A549 (cell line): ENCODE results near the gene BMP4.

Source experiments
- CEBPB ChIP-seq, 2 experiments: fragments of >200 bp in 1 of 2; sonication (Bioruptor Twin) in 1 of 2; formaldehyde crosslinking in 1 of 2; IDR thresholded peaks; 2 replicates each; pipeline ENCODE4 v1.6.1; 2012 to 2016
- CTCF ChIP-seq: fragments of >200 bp; sonication (Bioruptor Twin); formaldehyde crosslinking; IDR thresholded peaks from 3 replicates; pipeline ENCODE4 v1.5.1; 2016
- MAX ChIP-seq: IDR thresholded peaks from 2 replicates; pipeline ENCODE4 v1.6.1; 2012
- POLR2A ChIP-seq: IDR thresholded peaks from 2 replicates; pipeline ENCODE4 v1.6.1; 2012; ENCODE audit warnings: mild to moderate bottlenecking, low read length
- RAD21 ChIP-seq, 2 experiments: fragments of >200 bp in 1 of 2; sonication (Bioruptor Twin) in 1 of 2; formaldehyde crosslinking in 1 of 2; IDR thresholded peaks in 1 of 2; conservative IDR thresholded peaks in 1 of 2; 2 replicates in 1 of 2; 3 replicates in 1 of 2; pipeline ENCODE4 v1.6.1; 2012 to 2018; ENCODE audit warnings: inconsistent platforms in 1 of 2
- RNF2 ChIP-seq: fragments of 200-600 bp; sonication (generic); IDR thresholded peaks from 2 replicates; pipeline ENCODE4 v1.6.1; 2016; ENCODE audit warnings: low read depth, mild to moderate bottlenecking, antibody characterized with exemption, moderate library complexity, borderline replicate concordance
- ZFP36 ChIP-seq: fragments of 450-650 bp; IDR thresholded peaks from 2 replicates; pipeline ENCODE4 v1.6.1; 2014; ENCODE audit warnings: borderline replicate concordance; ENCODE audit not compliant: partially characterized antibody

- no peak for TF ChIP-seq CTCF
- no peak for TF ChIP-seq CEBPB (IDR thresholded peaks at IDR 0.05)
- no peak for TF ChIP-seq MAX
- no peak for TF ChIP-seq ZFP36
- TF ChIP-seq RAD21 (conservative IDR thresholded peaks at IDR 0.05 in 1 of 2, IDR thresholded peaks at IDR 0.05 in 1 of 2): no peak
- no peak for TF ChIP-seq RNF2
- no peak for TF ChIP-seq POLR2A
These were observed 35.6 kb downstream of the BMP4 start for GRCh38 chr14:53921027-53921426.
